SK-N-SH (cell line): ENCODE measurements around the gene TXNDC8.

Experiments used
- EP300 ChIP-seq, 2 experiments: IDR thresholded peaks; 2 replicates each; pipeline versions ENCODE4 v1.4.0 to v1.6.1; 2012; ENCODE audit warnings: borderline replicate concordance in 1 of 2, low read depth in 1 of 2, low read length in 1 of 2
- EZH2phosphoT487 ChIP-seq: fragments of 200-600 bp; sonication (generic); IDR thresholded peaks from 2 replicates; pipeline ENCODE4 v1.6.1; 2017; ENCODE audit warnings: low read depth, mixed run types, mild to moderate bottlenecking, antibody characterized with exemption, moderate library complexity, borderline replicate concordance
- POLR2AphosphoS5 ChIP-seq: IDR thresholded peaks from 2 replicates; pipeline ENCODE4 v1.6.1; 2012; ENCODE audit warnings: low read depth, low read length
- RAD21 ChIP-seq: IDR thresholded peaks from 2 replicates; pipeline ENCODE4 v1.6.1; 2012; ENCODE audit warnings: mild to moderate bottlenecking, low read length
- TF ChIP-seq, protein P1 (sequence below): fragments of 200-600 bp; sonication (generic); IDR thresholded peaks from 2 replicates; pipeline ENCODE4 v1.6.1; 2017; ENCODE audit warnings: antibody characterized with exemption, mild to moderate bottlenecking, moderate library complexity
- TF ChIP-seq, protein P2 (sequence below): IDR thresholded peaks from 2 replicates; pipeline ENCODE4 v1.6.1; 2012; ENCODE audit warnings: mild to moderate bottlenecking, low read depth, low read length, moderate library complexity
- TF ChIP-seq, protein P3 (sequence below): IDR thresholded peaks from 2 replicates; pipeline ENCODE4 v1.4.0; 2012; ENCODE audit warnings: low read depth, borderline replicate concordance
- TF ChIP-seq, protein P4 (sequence below): IDR thresholded peaks from 2 replicates; pipeline ENCODE4 v1.4.0; 2012; ENCODE audit warnings: low read depth, borderline replicate concordance

DNA sequence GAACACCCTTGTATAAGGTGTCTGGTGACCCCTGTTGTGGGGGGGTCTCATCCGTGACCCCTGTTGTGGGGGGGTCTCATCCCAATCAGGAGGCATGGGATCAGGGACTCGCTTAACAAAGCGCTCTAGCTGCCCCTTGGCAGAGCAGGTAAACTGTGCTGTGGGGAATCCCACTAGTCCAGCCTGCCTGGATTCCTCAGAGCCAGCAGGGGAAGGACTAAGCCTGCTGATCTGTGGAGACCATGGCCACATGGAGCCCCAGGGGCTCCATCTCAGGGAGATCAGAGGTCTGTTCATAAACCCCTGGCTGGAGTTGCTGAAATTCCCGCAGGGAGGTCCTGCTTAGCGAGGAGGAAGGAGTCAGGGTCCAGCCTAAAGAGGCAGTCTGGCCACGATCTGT, 45.8 kb upstream of the TXNDC8 start:
- no peak for TF ChIP-seq RAD21
- TF ChIP-seq, protein P1, sequence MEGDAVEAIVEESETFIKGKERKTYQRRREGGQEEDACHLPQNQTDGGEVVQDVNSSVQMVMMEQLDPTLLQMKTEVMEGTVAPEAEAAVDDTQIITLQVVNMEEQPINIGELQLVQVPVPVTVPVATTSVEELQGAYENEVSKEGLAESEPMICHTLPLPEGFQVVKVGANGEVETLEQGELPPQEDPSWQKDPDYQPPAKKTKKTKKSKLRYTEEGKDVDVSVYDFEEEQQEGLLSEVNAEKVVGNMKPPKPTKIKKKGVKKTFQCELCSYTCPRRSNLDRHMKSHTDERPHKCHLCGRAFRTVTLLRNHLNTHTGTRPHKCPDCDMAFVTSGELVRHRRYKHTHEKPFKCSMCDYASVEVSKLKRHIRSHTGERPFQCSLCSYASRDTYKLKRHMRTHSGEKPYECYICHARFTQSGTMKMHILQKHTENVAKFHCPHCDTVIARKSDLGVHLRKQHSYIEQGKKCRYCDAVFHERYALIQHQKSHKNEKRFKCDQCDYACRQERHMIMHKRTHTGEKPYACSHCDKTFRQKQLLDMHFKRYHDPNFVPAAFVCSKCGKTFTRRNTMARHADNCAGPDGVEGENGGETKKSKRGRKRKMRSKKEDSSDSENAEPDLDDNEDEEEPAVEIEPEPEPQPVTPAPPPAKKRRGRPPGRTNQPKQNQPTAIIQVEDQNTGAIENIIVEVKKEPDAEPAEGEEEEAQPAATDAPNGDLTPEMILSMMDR, result no peak
- TF ChIP-seq, protein P2, sequence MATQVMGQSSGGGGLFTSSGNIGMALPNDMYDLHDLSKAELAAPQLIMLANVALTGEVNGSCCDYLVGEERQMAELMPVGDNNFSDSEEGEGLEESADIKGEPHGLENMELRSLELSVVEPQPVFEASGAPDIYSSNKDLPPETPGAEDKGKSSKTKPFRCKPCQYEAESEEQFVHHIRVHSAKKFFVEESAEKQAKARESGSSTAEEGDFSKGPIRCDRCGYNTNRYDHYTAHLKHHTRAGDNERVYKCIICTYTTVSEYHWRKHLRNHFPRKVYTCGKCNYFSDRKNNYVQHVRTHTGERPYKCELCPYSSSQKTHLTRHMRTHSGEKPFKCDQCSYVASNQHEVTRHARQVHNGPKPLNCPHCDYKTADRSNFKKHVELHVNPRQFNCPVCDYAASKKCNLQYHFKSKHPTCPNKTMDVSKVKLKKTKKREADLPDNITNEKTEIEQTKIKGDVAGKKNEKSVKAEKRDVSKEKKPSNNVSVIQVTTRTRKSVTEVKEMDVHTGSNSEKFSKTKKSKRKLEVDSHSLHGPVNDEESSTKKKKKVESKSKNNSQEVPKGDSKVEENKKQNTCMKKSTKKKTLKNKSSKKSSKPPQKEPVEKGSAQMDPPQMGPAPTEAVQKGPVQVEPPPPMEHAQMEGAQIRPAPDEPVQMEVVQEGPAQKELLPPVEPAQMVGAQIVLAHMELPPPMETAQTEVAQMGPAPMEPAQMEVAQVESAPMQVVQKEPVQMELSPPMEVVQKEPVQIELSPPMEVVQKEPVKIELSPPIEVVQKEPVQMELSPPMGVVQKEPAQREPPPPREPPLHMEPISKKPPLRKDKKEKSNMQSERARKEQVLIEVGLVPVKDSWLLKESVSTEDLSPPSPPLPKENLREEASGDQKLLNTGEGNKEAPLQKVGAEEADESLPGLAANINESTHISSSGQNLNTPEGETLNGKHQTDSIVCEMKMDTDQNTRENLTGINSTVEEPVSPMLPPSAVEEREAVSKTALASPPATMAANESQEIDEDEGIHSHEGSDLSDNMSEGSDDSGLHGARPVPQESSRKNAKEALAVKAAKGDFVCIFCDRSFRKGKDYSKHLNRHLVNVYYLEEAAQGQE, result no peak
- TF ChIP-seq POLR2AphosphoS5, result no peak
- TF ChIP-seq EP300 (IDR thresholded peaks at IDR 0.05; ENCODE audit: borderline replicate concordance in 1 of 2, low read depth in 1 of 2, low read length in 1 of 2), result no peak
- TF ChIP-seq, protein P3, sequence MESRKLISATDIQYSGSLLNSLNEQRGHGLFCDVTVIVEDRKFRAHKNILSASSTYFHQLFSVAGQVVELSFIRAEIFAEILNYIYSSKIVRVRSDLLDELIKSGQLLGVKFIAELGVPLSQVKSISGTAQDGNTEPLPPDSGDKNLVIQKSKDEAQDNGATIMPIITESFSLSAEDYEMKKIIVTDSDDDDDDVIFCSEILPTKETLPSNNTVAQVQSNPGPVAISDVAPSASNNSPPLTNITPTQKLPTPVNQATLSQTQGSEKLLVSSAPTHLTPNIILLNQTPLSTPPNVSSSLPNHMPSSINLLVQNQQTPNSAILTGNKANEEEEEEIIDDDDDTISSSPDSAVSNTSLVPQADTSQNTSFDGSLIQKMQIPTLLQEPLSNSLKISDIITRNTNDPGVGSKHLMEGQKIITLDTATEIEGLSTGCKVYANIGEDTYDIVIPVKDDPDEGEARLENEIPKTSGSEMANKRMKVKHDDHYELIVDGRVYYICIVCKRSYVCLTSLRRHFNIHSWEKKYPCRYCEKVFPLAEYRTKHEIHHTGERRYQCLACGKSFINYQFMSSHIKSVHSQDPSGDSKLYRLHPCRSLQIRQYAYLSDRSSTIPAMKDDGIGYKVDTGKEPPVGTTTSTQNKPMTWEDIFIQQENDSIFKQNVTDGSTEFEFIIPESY, result no peak
- TF ChIP-seq EZH2phosphoT487, result no peak
- TF ChIP-seq, protein P4, sequence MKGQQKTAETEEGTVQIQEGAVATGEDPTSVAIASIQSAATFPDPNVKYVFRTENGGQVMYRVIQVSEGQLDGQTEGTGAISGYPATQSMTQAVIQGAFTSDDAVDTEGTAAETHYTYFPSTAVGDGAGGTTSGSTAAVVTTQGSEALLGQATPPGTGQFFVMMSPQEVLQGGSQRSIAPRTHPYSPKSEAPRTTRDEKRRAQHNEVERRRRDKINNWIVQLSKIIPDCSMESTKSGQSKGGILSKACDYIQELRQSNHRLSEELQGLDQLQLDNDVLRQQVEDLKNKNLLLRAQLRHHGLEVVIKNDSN, result no peak
